IMR-90 (cell line): ENCODE data around the gene LRG1. TPM values are rescaled to one million over a fixed set of nuclear protein-coding genes. Genes with fewer than 3 reads are reported as not detected.

Experiments used
- ATAC-seq: fragments of 200-7000 bp; cut with Tn5 transposase; 2 replicates; pipeline ENCODE4 v1.9.1; 2020; ENCODE audit warnings: low read depth, mild to moderate bottlenecking, moderate library complexity
- BruUV-seq: library from RNA; stranded (reverse); fragments of 400-500 nt; replicated peaks from 2 replicates; lab custom pipeline; 2021; lab: Mats Ljungman, UMichigan
- CTCF ChIA-PET: fragments of 300-600 bp; formaldehyde crosslinking; extraction: SDS; loops from one replicate; lab custom pipeline; 2021; ENCODE audit warnings: antibody characterized with exemption; lab: Yijun Ruan, JAX
- POLR2A ChIA-PET: fragments of 300-600 bp; sonication (Branson Sonifier 250); formaldehyde crosslinking; loops from one replicate; lab custom pipeline; 2022; ENCODE audit warnings: antibody characterized with exemption; ENCODE audit not compliant: unreplicated experiment; lab: Charles Lee
- DNase-seq: peaks from one replicate; pipeline ENCODE4 v3.0.0; 2013
- H2AFZ ChIP-seq: replicated peaks from 2 replicates; pipeline ENCODE3; 2013; ENCODE audit warnings: low read length, mild to moderate bottlenecking; ENCODE audit not compliant: poor library complexity
- H2AK5ac ChIP-seq: 2 replicates; pipeline ENCODE4 v1.6.1; 2013; ENCODE audit warnings: low read depth, low read length, inconsistent platforms
- H2AK9ac ChIP-seq: replicated peaks from 2 replicates; pipeline ENCODE3; 2013; ENCODE audit warnings: mild to moderate bottlenecking, low read depth, low read length, moderate library complexity; ENCODE audit not compliant: poor library complexity
- H2BK120ac ChIP-seq: 2 replicates; pipeline ENCODE4 v1.6.1; 2013; ENCODE audit warnings: low read depth, low read length, inconsistent platforms
- H2BK15ac ChIP-seq: 3 replicates; pipeline ENCODE4 v1.6.1; 2013; ENCODE audit warnings: low read depth, low read length, inconsistent platforms
- H2BK20ac ChIP-seq: 2 replicates; pipeline ENCODE4 v1.6.1; 2013; ENCODE audit warnings: low read depth, mild to moderate bottlenecking, inconsistent platforms, low read length, moderate library complexity
- H2BK5ac ChIP-seq: 2 replicates; pipeline ENCODE4 v1.6.1; 2013; ENCODE audit warnings: mild to moderate bottlenecking, low read depth, low read length, inconsistent platforms; ENCODE audit not compliant: poor library complexity, severe bottlenecking
- H3K14ac ChIP-seq: replicated peaks from 2 replicates; pipeline ENCODE4 v1.6.1; 2013; ENCODE audit warnings: low read depth, low read length, inconsistent platforms
- H3K18ac ChIP-seq: 2 replicates; pipeline ENCODE4 v1.6.1; 2013; ENCODE audit warnings: low read depth, low read length, control low read depth
- H3K23ac ChIP-seq: 2 replicates; pipeline ENCODE4 v1.6.1; 2013; ENCODE audit warnings: low read depth, low read length, inconsistent platforms
- H3K27ac ChIP-seq: 2 replicates; pipeline ENCODE4 v1.5.1; 2013; ENCODE audit warnings: mild to moderate bottlenecking, control low read depth, low read length; ENCODE audit not compliant: insufficient read depth
- H3K27me3 ChIP-seq: 2 replicates; pipeline ENCODE4 v1.6.1; 2013; ENCODE audit warnings: low read length; ENCODE audit not compliant: control insufficient read depth, insufficient read depth
- H3K36me3 ChIP-seq: 2 replicates; pipeline ENCODE4 v1.6.1; 2013; ENCODE audit warnings: low read length, mixed read lengths; ENCODE audit not compliant: control insufficient read depth, insufficient read depth
- H3K4ac ChIP-seq: 2 replicates; pipeline ENCODE4 v1.6.1; 2013; ENCODE audit warnings: low read depth, low read length, inconsistent platforms
- H3K4me1 ChIP-seq: 2 replicates; pipeline ENCODE4 v1.6.1; 2013; ENCODE audit warnings: low read length, mixed read lengths; ENCODE audit not compliant: control insufficient read depth, insufficient read depth
- H3K4me2 ChIP-seq: 2 replicates; pipeline ENCODE4 v1.6.1; 2013; ENCODE audit warnings: low read depth, mild to moderate bottlenecking, control low read depth, low read length, moderate library complexity
- H3K4me3 ChIP-seq: 2 replicates; pipeline ENCODE4 v1.5.1; 2013; ENCODE audit warnings: low read depth, mild to moderate bottlenecking, control low read depth, low read length, moderate library complexity; ENCODE audit not compliant: insufficient read depth
- H3K56ac ChIP-seq: 2 replicates; pipeline ENCODE4 v1.6.1; 2013; ENCODE audit warnings: low read length, inconsistent platforms; ENCODE audit not compliant: insufficient read depth; ENCODE audit errors: extremely low read depth
- H3K79me1 ChIP-seq, 2 experiments: 2 replicates each; pipeline ENCODE4 v1.6.1; 2013; ENCODE audit warnings: low read length in 2 of 2, inconsistent platforms in 1 of 2, low read depth in 1 of 2
- H3K9ac ChIP-seq: 2 replicates; pipeline ENCODE4 v1.6.1; 2013; ENCODE audit warnings: low read depth, low read length, control low read depth
- H3K9me1 ChIP-seq: 2 replicates; pipeline ENCODE4 v1.6.1; 2013; ENCODE audit warnings: low read length, inconsistent platforms; ENCODE audit not compliant: insufficient read depth
- H3K9me3 ChIP-seq: 2 replicates; pipeline ENCODE4 v1.6.1; 2013; ENCODE audit warnings: low read length; ENCODE audit not compliant: control insufficient read depth, insufficient read depth
- H4K20me1 ChIP-seq: 2 replicates; pipeline ENCODE4 v1.6.1; 2013; ENCODE audit warnings: low read length, inconsistent platforms; ENCODE audit not compliant: insufficient read depth
- H4K5ac ChIP-seq: 2 replicates; pipeline ENCODE4 v1.6.1; 2013; ENCODE audit warnings: mild to moderate bottlenecking, low read depth, low read length, control low read depth
- H4K8ac ChIP-seq, 2 experiments: 2 replicates each; pipeline ENCODE4 v1.6.1; 2013; ENCODE audit warnings: low read depth in 2 of 2, low read length in 2 of 2, control low read depth in 1 of 2, inconsistent platforms in 1 of 2
- H4K91ac ChIP-seq: 2 replicates; pipeline ENCODE4 v1.6.1; 2013; ENCODE audit warnings: low read depth, low read length, inconsistent platforms; ENCODE audit not compliant: insufficient read depth
- CEBPB ChIP-seq: IDR thresholded peaks from 2 replicates; pipeline ENCODE4 v1.6.1; 2012; ENCODE audit warnings: low read depth, low read length, improper control_type of control experiment
- CTCF ChIP-seq: conservative IDR thresholded peaks from 2 replicates; pipeline ENCODE4 v1.5.1; 2012; ENCODE audit warnings: mild to moderate bottlenecking, low read depth, low read length, improper control_type of control experiment
- MAFK ChIP-seq: IDR thresholded peaks from 2 replicates; pipeline ENCODE4 v1.6.1; 2012; ENCODE audit warnings: low read depth, low read length, improper control_type of control experiment
- WGBS, 2 experiments: methylation state at CpG; one replicate each; pipeline versions ENCODE4 v1.1.5 to v1.1.7; 2013; ENCODE audit warnings: missing lambda C conversion rate in 2 of 2; ENCODE audit not compliant: insufficient read length in 1 of 2; ENCODE audit errors: extremely low coverage in 2 of 2; 5-methylcytosine and 5-hydroxymethylcytosine counted together
- dilution Hi-C: fragments of 300-500 bp; cut with HindIII; formaldehyde crosslinking; loops from one replicate; pipeline ENCODE4 v1.14.3; 2018; ENCODE audit warnings: low sequenced_read_pairs; ENCODE audit not compliant: unreplicated experiment
- in situ Hi-C: fragments of 300-500 bp; cut with MboI; formaldehyde crosslinking; loops from 3 replicates; pipeline ENCODE4 v1.14.3; 2019; ENCODE audit warnings: low sequenced_read_pairs, inconsistent platforms, mixed read lengths
- intact Hi-C: fragments of 100-400 bp; cut with micrococcal nuclease; formaldehyde crosslinking; loops from 2 replicates; pipeline ENCODE4 v1.10.0; 2022
- polyA plus RNA-seq, 3 experiments: library from polyadenylated mRNA; depleted of rRNA; stranded (reverse); fragments of >200 nt; gene quantifications; 2 replicates each; pipeline ENCODE4 v1.2.3, GENCODE V29; 2012; ENCODE audit warnings: low replicate concordance in 1 of 3
- total RNA-seq: library from RNA; depleted of rRNA; stranded (reverse); fragments of >200 nt; gene quantifications from 2 replicates; pipeline ENCODE4 v1.2.3, GENCODE V29; 2012
- TF ChIP-seq, protein P1 (sequence below): fragments of 150-350 bp; IDR thresholded peaks from 2 replicates; pipeline ENCODE4 v1.6.1; 2016; ENCODE audit warnings: low read depth, mild to moderate bottlenecking, low read length, moderate library complexity, borderline replicate concordance

LRG1 gene
- total and polyA plus RNA-seq, 2 of the 4 experiments (the other 2 are of a cell fraction), result not detected

GRCh38 chr19:4510435-4511255, 29.2 kb downstream of the LRG1 start (continued):
- TF ChIP-seq, protein P1, sequence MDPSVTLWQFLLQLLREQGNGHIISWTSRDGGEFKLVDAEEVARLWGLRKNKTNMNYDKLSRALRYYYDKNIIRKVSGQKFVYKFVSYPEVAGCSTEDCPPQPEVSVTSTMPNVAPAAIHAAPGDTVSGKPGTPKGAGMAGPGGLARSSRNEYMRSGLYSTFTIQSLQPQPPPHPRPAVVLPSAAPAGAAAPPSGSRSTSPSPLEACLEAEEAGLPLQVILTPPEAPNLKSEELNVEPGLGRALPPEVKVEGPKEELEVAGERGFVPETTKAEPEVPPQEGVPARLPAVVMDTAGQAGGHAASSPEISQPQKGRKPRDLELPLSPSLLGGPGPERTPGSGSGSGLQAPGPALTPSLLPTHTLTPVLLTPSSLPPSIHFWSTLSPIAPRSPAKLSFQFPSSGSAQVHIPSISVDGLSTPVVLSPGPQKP, result no peak

DNA sequence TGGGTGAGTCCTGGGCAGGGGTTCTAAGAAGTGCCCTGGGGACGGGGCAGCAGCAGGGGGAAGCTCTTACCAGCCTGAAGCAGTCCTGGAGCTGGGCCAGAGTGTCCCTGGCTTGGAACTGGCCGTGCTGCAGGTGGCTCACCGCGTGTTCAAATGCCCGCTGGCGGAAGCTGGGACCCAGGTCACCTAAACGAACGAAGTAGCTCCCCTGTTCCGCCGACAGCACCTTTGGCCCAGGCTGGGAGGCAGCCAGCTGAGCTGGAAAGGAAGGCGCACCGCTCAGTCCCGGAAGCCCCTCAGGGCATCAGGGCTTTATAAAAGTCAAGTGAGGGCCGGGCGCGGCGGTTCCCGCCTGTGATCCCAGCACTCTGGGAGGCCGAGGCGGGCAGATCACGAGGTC, 31.1 kb downstream of the LRG1 start:
- POLR2A ChIA-PET, result no interaction called here

More for the DNA sequence above, 31.1 kb downstream of the LRG1 start:
- H3K4ac ChIP-seq, result no peak overlapping the region
- H2BK5ac ChIP-seq, result no peak overlapping the region
- no peak overlapping the region for H4K5ac ChIP-seq
- no peak overlapping the region for H2BK20ac ChIP-seq
- no peak overlapping the region for H3K23ac ChIP-seq
- H3K4me3 ChIP-seq, result no peak overlapping the region
- no peak overlapping the region for H3K27ac ChIP-seq
- no peak overlapping the region for H2BK15ac ChIP-seq
- H2AK5ac ChIP-seq, result no peak overlapping the region
- H2BK120ac ChIP-seq, result no peak overlapping the region
- H3K36me3 ChIP-seq, result peaks cover 17% of the 10 kb centered on the region; the same call in 1 of the 2 replicates
- no peaks in the 10 kb centered on the region for H3K9me3 ChIP-seq
- CTCF ChIA-PET, result no interaction called here
- H2AFZ ChIP-seq, result no peak overlapping the region
- H3K79me1 ChIP-seq, result peaks cover 0 to 8% of the 10 kb centered on the region in 2 experiments; a peak in 1 of 4 replicates
- ATAC-seq, result no peak
- no peak overlapping the region for H3K18ac ChIP-seq
- intact Hi-C loops (no loop called here), dilution Hi-C loops (no loop called here), in situ Hi-C loops (no loop called here)
- no peak overlapping the region for H3K56ac ChIP-seq
- no peaks in the 10 kb centered on the region for H3K27me3 ChIP-seq
- peaks cover 8% of the 10 kb centered on the region; the same call in 1 of the 2 replicates for H3K9me1 ChIP-seq
- no peak for DNase-seq
- no peak overlapping the region for H2AK9ac ChIP-seq
- H3K4me2 ChIP-seq, result no peak overlapping the region
- H3K14ac ChIP-seq, result no peak overlapping the region
- 91% methylated on average over 7 of the region's 21 CpGs; no CpG with 5 or more reads in 1 of the 2 experiments for WGBS, 2 experiments
- peaks cover 4% of the 10 kb centered on the region for H3K4me1 ChIP-seq
- no peak overlapping the region for H3K9ac ChIP-seq
- H4K91ac ChIP-seq, result no peak overlapping the region
- H4K20me1 ChIP-seq, result no peaks in the 10 kb centered on the region
- TF ChIP-seq CTCF, result no peak
- TF ChIP-seq MAFK, result no peak
- TF ChIP-seq CEBPB, result no peak
- H4K8ac ChIP-seq, result no peak overlapping the region
- no TSS peak for BruUV-seq
